Prostate gland (tissue), 2 donors: Measurements from ENCODE around the gene TAPT1. TPM values are rescaled to one million over a fixed set of nuclear protein-coding genes. Genes with fewer than 3 reads are reported as not detected.

Experiments
- DNase-seq: peaks from one replicate; pipeline ENCODE4 v3.0.0-alpha.2; 2019; ENCODE audit warnings: low spot score
- H3K27ac ChIP-seq, 2 donors: fragments of 200-600 bp; sonication (generic); 2 replicates each; pipeline ENCODE4 v1.5.1; 2017 to 2019
- H3K27me3 ChIP-seq: fragments of 200-600 bp; sonication (generic); replicated peaks from 2 replicates; pipeline ENCODE4 v1.5.1; 2019; ENCODE audit not compliant: insufficient read depth
- H3K36me3 ChIP-seq, 2 donors: fragments of 200-600 bp; sonication (generic); 1 replicate in 1 of 2; 2 replicates in 1 of 2; pipeline versions ENCODE4 v1.5.1 to v1.8.1; 2017 to 2019
- H3K4me1 ChIP-seq: fragments of 200-600 bp; sonication (generic); replicated peaks from 2 replicates; pipeline ENCODE4 v1.5.1; 2019
- H3K4me3 ChIP-seq, 2 donors: fragments of 200-600 bp; sonication (generic); 2 replicates each; pipeline ENCODE4 v1.5.1; 2017 to 2019
- H3K9me3 ChIP-seq: fragments of 200-600 bp; sonication (generic); 2 replicates; pipeline ENCODE4 v1.5.1; 2017
- CTCF ChIP-seq, 4 experiments: fragments of 200-600 bp in 2 of 4; fragments of 450-650 bp in 2 of 4; sonication (generic) in 2 of 4; IDR thresholded peaks; 1 replicate in 3 of 4; 2 replicates in 1 of 4; pipeline ENCODE4 v1.5.1; 2016 to 2019; ENCODE audit warnings: antibody characterized with exemption in 4 of 4, mild to moderate bottlenecking in 2 of 4, moderate library complexity in 2 of 4
- POLR2A ChIP-seq: fragments of 450-650 bp; IDR thresholded peaks from one replicate; pipeline ENCODE4 v1.6.1; 2016; ENCODE audit warnings: antibody characterized with exemption, mild to moderate bottlenecking
- POLR2AphosphoS5 ChIP-seq: sonication (generic); formaldehyde crosslinking; IDR thresholded peaks from one replicate; pipeline ENCODE4 v1.6.1; 2017; ENCODE audit warnings: antibody characterized with exemption
- WGBS: methylation state at CpG from one replicate; pipeline ENCODE4 v1.1.5; 2018; 5-methylcytosine and 5-hydroxymethylcytosine counted together
- intact Hi-C: fragments of 100-400 bp; cut with DNase I; formaldehyde crosslinking; loops from one replicate; pipeline ENCODE4 v1.14.2; 2022
- total RNA-seq, 2 donors: library from RNA; depleted of rRNA; stranded (reverse); fragments of >200 nt; gene quantifications; one replicate each; pipeline ENCODE4 v1.1.0, GENCODE V29; 2016

TAPT1 gene
- total RNA-seq, 2 donors from 2014 or later = 16.2 to 48.6 TPM

- Histone ChIP-seq H3K4me1 (no peaks in the 10 kb centered on the region), H3K9me3 (no peaks in the 10 kb centered on the region), H3K36me3 (no peaks in the 10 kb centered on the region), H3K27ac (no peak overlapping the region), H3K4me3 (no peak overlapping the region), H3K27me3 (no peaks in the 10 kb centered on the region)
- no peak for DNase-seq
- TF ChIP-seq POLR2A = no peak
- TF ChIP-seq CTCF (IDR thresholded peaks at IDR 0.05) = no peak
- no peak for TF ChIP-seq POLR2AphosphoS5
- 84% methylated on average over 8 of the region's 8 CpGs for WGBS
- intact Hi-C loops = no loop called here
Measured at GRCh38 chr4:16139066-16139945, 87.0 kb downstream of the TAPT1 start.

- Histone ChIP-seq H3K27me3 (no peaks in the 10 kb centered on the region), H3K9me3 (no peaks in the 10 kb centered on the region), H3K36me3 (no peaks in the 10 kb centered on the region), H3K4me1 (no peaks in the 10 kb centered on the region), H3K4me3 (no peak overlapping the region), H3K27ac (no peak overlapping the region)
- WGBS = 93% methylated on average over 5 of the region's 5 CpGs
- intact Hi-C loops = no loop called here
- TF ChIP-seq CTCF (IDR thresholded peaks at IDR 0.05) = no peak
- TF ChIP-seq POLR2A = no peak
- no peak for TF ChIP-seq POLR2AphosphoS5
- DNase-seq = no peak
Measured at GRCh38 chr4:16136827-16137226, 89.4 kb downstream of the TAPT1 start.

- intact Hi-C loops = no loop called here
- Histone ChIP-seq H3K4me1 (no peaks in the 10 kb centered on the region), H3K36me3 (no peaks in the 10 kb centered on the region), H3K27me3 (no peaks in the 10 kb centered on the region), H3K4me3 (no peak overlapping the region), H3K9me3 (no peaks in the 10 kb centered on the region), H3K27ac (no peak overlapping the region)
- WGBS = 26% methylated on average over 1 of the region's 1 CpG
- TF ChIP-seq POLR2AphosphoS5 (no peak), CTCF (IDR thresholded peaks at IDR 0.05) (no peak), POLR2A (no peak)
- no peak for DNase-seq
Measured at GRCh38 chr4:16136311-16136710, 90.0 kb downstream of the TAPT1 start.

GRCh38 chr4:16133406-16133805 lies 92.9 kb downstream of the TAPT1 start:
- intact Hi-C loops = no loop called here
- Histone ChIP-seq H3K27me3 (no peaks in the 10 kb centered on the region), H3K4me3 (no peak overlapping the region), H3K9me3 (no peaks in the 10 kb centered on the region), H3K4me1 (no peaks in the 10 kb centered on the region), H3K36me3 (no peaks in the 10 kb centered on the region), H3K27ac (no peak overlapping the region)
- WGBS = 82% methylated on average over 1 of the region's 1 CpG
- no peak for DNase-seq
- TF ChIP-seq POLR2AphosphoS5 (no peak), POLR2A (no peak), CTCF (IDR thresholded peaks at IDR 0.05) (no peak)

GRCh38 chr4:16131293-16131692 lies 95.0 kb downstream of the TAPT1 start:
- no peak for DNase-seq
- 91% methylated on average over 1 of the region's 1 CpG for WGBS
- Histone ChIP-seq H3K36me3 (no peaks in the 10 kb centered on the region), H3K4me3 (no peak overlapping the region), H3K27me3 (no peaks in the 10 kb centered on the region), H3K9me3 (no peaks in the 10 kb centered on the region), H3K27ac (no peak overlapping the region), H3K4me1 (no peaks in the 10 kb centered on the region)
- intact Hi-C loops = no loop called here
- TF ChIP-seq POLR2AphosphoS5 (no peak), CTCF (IDR thresholded peaks at IDR 0.05) (no peak), POLR2A (no peak)
